8988T (cell line): ENCODE results near the gene TXK.

ENCODE experiments used
- DNase-seq: peaks from one replicate; pipeline ENCODE4 v3.0.0; 2011

Gene TXK

DNA sequence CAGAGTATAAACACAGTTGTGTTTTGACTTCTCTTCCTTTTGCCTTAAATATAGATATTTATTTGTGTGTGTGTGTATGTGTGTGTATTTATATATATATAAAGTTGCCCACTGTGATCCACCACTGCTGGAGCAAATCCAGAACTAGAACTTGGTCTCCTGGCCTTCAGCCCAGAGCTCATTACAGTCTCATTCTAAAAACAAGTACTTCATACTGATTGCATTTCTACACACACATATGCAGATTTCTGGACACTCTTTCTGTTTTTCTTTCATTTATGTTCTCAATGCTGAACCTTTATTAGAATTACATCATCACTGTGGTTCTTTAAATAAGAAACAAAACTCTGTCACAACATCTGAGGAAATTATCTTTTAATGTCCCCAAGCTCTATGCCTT lies 381 bp downstream of the TXK start:
- no peak for DNase-seq

DNA sequence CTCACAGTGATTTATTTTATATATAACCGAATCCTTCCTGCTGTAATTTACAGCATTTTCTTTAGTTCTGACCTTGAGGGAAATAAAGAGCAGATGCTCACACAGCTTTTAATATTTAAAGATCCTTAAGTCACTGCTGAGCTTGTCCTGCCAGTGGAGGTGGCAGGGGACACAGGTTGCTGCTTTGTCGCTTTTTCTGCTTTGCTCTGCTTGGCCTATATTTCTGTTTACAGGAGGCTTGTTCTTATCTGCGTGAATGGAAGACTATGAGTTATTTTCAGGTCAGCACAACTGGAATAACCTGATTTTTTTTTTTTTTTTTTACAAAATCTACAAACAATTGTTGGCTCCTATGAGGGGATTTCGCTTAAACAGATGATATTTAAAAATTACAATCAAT lies 2.3 kb downstream of the TXK start:
- no peak for DNase-seq

DNA sequence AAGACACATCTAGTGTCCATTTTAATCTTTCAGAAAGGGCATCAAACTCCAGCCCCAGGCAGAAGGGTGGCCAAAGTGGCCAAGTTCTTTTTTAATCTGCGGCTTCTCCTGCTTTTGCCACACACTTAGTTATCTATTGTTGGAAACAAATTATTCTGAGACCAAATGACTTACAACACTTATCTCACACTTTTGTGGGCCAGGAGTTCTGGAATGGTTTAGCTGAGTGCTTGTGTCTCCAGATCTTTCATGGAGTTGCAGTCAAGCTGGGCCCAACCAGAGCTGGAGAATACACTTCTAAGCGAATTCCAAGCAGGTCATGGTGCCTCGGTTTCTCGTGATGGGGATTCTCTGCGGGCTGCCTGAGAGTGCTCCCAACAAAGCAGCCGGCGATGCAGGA lies 4.0 kb downstream of the TXK start:
- DNase-seq: no peak

DNA sequence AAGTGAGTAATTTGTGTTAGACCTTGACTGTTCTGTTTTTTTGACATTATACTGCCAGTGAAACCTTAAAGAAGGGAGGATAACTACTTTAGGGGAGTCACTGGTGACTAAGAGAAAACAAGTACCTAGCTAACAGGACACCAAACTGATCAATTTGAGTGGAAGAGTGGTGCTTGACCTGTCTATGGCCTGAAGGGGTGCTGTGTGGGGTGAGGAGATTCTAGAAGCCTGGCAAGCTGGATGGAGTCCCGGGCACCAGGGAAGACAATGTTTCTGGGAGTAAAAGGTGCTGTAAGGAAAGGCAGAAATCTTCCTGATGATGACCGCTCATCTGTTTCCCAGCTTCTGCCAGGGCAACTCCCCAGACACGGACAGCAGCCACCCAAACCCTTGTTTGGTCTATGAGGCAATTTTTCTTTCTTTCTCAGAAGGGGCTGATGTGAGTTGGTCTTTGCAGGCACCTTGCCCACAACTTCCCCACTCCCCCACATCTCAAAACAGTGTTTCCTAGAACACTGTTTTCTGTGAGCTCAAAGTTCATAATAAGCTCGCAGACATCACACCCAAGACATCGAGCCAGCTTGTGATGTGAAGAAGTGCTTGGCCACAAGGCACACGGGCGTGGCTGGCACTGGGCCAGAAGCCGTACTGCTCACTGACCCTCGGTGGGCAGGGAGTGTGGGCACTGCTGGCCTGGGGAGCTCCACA lies 4.6 kb downstream of the TXK start:
- DNase-seq: no peak

DNA sequence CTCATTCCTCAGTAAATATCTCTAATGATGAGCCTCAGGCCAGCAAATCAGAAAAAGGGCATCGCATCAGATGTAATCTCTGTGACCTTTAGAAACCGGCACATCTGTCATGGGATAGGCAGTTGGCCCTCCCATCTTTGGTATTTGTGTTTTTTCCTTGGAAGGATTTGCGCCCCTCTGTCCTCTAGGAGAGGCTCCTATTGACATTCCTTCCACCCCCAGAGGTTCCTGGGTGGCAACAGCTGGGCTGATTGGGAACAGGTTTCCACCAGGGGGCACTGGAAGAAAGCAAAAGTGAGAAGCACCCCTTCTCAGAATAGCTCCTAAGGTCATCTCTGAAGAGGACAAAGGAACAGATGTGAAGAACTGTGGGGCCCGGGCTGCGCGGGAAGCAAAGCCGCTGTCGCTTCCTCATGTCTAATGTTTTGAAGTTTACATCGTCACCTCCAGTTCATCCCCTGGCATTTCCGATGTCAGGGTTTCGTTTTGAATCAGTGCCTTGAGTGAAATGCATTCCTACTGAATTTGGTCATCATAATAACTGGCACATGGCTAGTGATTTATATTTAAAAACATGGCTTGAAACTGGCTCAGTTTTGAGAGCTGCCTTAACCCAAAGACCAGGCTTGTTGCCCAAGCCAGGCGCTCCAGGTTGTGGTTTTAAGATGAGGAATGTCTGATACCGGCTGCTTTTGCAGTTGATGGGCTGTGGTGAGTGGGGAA lies 6.2 kb downstream of the TXK start:
- peak; percentile 14 for DNase-seq

DNA sequence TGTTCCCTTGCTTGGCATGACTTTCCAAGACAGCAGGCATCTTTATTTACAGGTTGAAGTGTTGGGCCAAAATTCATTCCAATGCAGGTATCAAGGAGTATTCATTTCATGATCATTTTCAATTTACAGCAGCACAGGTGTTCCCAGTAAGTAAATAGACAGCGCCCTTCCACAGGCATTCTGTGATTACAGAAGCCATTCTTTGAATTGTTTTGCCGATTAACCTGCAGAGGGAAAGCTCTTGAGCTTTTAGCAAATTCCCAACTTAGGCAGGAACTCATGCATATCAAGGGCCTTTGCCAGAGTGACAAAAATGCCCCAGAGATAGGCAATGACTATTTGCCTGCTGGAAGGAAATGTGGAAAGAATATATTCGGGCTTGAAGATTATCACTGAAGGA lies 6.8 kb downstream of the TXK start:
- no peak for DNase-seq

DNA sequence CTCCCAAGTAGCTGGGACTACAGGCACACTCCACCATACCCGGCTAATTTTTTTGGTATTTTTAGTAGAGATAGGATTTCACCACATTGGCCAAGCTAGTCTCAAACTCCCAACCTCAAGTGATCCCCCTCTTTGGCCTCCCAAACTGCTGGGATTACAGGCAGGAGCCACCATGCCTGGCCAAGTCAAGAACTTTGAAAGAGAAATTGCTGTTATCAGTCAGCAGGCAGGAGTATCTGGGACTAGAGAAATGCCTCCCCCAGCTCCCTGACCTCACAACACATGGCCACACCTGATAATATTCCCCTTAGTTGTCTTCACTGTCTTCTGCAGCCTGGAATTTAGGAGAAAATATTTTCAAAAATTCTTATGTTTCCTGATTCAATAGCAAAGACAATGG lies 7.4 kb downstream of the TXK start:
- DNase-seq: no peak

DNA sequence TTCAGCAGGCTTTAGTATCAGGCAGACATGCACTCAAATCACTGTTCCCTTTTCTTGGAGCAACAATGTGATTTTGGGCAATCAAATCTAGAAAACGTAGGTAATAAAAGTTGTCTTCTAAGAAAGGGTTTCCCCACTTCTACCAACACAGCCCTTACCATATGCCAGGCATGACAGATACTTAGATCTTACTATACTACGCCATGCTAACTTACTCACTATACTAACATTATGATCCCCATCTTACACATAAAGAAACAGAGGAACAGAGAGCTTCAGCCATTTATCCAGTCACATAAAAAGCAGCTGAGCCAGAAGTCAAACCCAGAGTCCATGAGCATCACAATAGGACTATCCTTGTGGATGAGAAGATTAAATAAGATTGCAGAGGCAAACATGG lies 9.2 kb downstream of the TXK start:
- no peak for DNase-seq

DNA sequence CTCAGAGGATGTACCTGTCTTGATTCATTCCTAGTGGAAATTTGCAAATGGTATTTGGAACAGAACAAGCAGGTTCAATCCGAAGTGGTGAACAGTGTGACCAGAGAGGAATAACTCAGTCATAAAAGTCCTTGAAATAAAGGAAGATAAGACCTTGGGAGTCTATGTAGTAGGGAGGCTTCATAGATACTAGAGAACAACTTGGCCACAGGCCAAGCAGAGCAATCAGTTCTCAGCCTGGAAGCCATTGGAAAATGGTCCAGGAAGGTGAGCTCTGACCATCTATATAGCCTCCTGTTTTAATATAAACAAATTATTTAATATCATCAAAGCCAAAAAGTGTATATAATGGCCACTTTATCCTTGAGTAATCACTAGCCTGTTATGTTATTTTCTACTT lies 11.3 kb downstream of the TXK start:
- no peak for DNase-seq

DNA sequence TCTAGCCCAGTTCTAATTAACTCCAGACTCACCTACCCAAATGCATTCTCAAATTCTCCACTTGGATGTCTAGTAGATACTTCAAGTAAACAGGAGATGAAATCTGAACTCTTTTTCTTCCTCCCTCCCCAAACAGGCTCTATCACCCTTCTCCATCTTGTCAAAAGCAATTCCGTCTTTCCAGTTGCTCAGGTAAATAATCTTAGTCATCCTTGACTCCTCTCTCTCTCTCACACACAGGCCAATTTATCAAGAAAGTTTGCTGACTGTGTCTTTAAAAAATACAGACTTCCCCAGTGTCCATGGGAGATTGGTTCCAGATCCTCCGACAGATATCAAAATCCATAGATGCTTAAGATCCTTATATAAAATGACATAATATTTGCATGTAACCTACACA lies 12.9 kb downstream of the TXK start:
- no peak for DNase-seq

DNA sequence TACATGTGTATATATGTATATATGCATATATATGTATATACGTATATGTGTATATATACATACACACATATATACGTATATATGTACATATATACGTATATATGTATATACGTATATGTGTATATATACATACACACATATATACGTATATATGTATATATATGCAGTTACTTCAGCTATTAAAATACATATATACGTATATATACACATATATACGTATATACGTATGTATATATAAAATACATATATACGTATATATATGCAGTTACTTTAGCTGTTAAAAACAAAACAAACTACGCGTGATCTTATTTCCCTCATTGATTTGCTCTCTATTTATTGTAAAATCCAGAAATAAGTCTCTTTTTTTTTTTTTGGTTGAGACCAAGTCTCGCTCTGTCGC lies 13.9 kb downstream of the TXK start:
- DNase-seq: no peak

DNA sequence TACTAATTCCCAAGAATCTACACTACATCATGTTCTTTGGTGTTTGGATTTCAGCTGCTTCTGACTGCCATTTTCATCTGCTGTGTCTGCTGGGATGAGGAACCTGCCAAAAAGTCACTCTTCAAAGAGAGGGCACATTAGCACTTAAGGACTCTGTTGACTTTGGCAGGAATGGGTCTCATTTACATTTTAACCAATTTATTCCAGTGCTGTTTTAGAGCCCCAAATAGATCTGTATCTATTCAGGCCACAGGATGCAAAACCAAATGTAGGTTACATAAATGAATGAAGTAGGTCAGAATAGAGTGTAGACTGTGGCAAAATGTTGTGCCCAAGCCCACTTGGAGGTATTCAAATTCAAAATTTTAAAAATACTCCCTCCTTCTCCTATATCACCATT lies 14.4 kb downstream of the TXK start:
- DNase-seq: no peak

DNA sequence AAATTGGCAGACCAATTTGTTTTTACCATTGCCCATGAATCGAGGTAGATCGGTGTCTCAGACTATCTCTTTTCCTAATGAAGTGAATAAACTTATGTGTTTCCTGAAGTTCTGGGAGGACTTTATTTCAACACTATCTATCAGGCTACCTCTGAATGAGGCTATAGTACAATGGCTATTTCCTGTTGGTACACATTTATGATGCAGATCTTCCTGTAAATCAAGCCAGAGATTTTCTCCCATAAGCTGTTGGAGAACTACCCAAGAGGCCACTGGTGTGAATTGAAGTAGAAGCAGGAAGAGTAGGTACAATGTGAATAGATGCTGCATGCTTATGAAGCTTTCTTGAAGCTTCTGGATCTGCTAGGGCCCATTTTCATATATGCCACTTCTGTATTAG lies 16.0 kb downstream of the TXK start:
- no peak for DNase-seq

DNA sequence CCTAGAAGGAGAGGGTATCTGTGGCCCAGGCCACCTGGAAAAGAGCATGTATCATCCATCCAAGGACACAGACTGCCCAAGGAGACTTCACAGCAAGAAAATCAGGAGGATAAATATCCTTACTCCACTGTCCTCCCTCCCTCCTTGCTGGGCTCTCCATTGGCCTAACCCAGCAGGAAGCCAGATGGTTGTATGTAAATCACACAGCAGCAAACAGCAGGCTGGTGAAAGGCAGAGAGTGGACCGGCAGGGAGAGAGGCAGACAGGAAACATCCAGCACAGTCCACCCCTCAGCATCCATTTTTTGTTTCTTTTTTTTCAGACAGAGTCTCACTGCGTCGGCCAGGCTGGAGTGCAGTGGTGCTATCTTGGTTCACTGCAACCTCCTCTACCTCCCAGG lies 17.5 kb downstream of the TXK start:
- no peak for DNase-seq

DNA sequence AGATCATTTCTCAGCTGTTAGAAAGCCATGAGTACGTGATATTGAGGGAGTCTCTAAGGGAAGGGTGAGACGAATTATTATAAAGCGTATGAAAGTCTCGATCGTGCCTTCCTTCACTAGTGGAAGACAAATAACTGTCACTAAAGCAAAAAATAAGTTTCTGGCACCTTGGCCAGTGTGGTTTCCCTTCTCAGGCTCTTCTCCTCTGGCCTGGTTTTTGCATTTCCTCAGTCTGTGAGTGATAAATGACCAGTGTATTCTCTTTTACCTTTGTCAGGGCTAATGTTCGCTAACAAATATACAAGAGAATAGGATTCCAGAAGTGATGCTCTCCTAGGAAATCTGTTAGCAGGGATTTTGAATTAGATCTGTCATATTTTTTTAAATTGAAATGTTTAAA lies 19.6 kb downstream of the TXK start:
- no peak for DNase-seq

DNA sequence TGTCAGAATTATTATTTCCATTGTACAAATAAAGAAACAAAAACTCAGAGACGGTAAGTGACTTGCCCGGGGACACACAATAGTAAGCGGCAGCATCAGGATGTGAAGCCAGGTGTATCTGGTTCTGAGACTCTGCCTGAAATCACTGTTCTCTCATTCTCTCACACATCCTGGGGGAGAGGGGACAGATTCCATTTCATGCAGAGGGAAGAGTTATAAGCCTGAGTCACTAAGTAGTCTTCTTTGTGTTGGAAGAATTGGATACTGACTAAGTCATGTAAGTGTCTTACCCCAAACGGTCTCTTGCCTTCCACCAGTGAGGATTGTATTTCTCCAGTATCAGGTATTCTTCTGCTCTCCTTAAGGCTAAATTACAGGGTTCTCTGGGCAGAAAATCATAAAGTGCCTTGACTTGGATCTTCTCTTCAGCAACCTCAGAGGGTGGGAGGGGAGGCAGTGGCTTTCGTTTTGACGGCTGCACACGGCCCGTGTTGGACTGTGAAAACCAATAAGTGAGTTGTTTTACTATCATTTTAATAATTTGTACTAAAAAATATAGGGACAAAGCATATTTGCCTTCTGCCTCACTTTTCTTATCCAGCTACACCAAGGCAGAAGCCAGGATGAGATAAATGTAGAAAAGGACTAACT lies 21.9 kb downstream of the TXK start:
- no peak for DNase-seq

DNA sequence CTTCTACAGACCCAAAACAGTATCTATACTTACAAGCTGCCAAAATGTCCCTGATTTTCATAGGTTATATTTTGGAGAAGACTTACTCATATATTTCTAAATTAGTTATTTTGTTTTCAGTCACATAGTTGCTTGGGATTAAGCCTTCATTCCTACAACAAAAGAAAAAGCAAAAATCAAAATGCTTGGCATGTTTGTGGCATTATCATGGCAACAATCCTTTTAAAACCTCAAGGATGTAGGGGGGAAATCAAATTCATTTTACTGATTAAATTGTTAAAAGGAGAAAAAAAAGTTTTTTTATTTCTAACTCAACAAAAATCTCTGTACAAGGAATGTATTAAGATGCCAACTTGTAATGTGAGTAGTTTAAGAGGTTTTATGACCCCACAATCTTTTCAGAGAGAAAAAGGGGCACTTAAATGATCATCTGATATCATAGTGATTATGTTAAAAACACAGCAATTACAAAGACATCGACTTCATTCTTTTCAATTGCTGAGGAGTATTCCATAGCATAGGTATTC lies 23.5 kb downstream of the TXK start:
- DNase-seq: no peak

DNA sequence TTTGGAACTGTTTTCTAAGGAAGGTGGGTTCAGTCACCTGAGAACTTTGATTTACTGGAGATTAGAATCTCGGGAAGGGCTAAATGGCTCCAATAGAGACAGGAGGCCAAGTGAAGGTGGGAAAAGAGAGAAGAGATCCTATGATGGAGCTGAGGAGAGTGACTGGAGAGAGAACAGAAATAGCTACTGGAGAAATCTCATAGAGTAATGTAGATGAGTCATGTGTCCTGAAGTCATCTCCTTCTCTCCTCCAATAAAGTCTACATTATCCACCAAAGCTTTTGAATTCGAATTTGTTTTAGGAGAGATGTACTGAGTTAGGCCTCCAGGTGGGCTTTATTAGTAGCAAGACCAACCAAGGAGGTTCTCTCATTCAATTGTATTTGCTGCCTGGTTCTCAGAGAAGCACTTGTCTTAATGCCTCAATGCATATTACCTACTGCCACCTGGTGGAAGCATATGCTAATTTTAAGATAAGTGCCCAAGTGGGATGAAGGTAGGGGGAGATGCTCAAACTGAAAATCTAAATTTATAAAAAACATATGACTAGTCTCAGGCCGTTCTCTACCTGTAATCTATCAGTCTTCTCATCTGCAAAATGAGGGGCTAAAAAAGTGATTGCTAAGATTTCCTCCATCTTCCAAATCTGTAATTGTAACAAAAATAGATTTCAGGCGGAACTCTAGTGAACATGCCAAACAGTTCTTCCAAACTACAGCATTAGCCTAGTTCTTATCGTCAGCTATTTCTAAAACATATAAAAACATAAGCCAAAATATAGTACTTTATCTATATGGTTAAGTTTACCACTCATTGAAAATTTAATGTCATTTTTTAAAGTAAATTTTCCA lies 24.4 kb downstream of the TXK start:
- DNase-seq: no peak

DNA sequence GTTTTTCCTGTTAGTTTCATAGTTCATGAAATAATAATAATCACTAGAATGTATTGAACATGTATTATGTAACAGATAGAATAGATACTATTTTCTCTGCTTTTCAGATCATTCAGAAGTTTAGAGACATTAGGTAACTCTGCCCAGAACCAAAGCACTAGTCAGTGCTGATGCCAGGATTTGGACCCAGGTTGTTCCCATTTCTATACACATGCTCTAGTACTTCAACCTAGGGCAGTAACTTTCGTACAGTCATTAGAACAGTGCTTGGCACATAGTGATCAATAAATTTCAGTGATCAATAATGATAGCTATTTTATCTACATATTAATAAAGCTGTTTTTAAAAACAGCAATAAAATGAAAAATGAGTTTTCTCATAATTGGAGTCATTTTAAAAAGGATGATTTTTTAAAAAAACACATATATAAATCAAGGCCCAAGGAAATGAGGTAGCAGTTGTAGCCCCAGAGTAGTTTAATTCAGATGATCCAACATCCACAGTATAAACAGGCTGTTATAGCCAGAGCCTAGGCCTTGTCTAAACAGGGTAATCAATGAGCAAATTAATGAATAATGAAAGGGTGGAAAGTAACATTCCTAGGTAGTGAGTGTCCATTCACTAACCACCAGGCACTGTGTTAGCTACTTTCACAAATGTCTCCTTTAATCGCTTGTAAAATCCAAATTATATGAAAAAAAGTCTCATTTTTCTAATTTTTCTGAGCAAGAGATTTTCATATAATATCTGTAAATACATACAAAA lies 25.6 kb downstream of the TXK start:
- DNase-seq: no peak

DNA sequence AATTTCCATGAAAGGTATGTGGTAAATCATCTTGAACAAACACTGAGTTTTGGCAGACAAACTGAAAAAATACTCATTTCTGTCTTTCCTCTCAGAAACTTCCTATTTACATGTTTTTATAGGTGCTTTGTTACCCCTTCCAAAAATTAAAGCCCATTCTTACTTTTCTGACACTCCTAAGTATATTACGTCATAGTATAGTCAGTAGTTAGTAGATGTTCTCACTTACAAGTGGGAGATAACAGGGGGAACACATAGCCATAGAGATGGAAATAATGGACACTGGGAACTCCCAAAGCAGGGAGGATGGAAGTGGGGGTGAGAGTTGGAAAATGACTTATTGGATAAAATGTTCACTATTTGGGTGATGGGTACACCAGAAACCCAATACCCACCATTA lies 28.8 kb downstream of the TXK start:
- no peak for DNase-seq

DNA sequence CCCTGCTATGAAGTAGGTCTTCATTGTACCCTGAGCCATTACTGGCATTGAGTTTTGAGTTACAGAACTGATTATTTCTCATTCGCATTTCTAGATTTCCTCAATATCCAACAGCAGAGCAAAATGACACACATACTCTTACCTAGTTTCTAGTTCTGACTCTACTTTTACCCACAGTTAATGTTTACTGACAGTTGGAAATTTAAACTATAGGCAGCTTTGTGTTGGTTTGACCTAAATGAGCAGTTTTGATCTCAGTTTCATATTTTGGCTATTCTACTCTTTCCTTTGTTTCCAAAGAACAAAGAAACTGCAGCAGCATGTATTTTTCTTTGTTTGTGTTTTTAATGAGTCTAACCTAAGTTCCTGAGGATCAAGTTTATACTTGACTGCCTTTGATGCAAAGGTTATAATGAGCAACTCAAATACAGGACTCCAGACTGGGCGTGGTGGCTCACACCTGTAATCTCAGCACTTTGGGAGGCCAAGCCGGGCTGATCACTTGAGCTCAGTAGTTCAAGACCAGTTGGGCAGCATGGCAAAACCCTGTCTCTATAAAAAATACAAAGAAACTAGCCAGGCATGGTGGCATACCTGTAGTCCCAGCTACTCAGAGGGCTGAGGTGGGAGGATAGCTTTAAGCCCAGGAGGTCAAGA lies 30.4 kb downstream of the TXK start:
- no peak for DNase-seq

DNA sequence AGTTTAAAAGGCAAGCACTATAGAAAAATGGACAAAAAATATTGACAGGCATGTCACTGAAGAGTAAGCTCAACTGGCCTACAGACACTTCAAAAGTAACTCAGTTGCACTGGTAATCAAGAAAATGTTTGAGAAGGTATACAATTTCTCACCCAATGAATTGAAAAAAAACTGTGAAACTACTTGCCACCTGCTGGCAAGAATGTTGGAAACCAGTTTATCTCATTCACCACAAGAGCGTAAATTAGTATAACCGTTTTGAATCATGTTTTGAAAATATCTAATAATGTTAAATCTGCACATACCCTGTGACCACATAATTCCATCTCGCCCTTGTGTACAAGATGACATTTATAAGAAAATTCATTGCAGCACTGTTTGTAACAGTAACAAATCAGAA lies 31.7 kb downstream of the TXK start:
- DNase-seq: no peak
